GM06990 (cell line): ENCODE data around the gene GRAMD1C.
A peak's percentile ranks its signal among the peaks of the same experiment; 100 is the strongest.

Source experiments
- DNase-seq: peaks from one replicate; pipeline ENCODE4 v3.0.0-alpha.2; 2011; ENCODE audit not compliant: insufficient read length; ENCODE audit errors: extremely low read depth
- H3K27me3 ChIP-seq: replicated peaks from 2 replicates; pipeline ENCODE4 v1.6.0; 2011; ENCODE audit warnings: low read length; ENCODE audit not compliant: control insufficient read depth, insufficient read depth
- H3K36me3 ChIP-seq: 2 replicates; pipeline ENCODE4 v1.5.1; 2011; ENCODE audit warnings: low read length; ENCODE audit not compliant: control insufficient read depth, insufficient read depth
- H3K4me3 ChIP-seq: replicated peaks from 2 replicates; pipeline ENCODE4 v1.5.1; 2011; ENCODE audit warnings: low read depth, mild to moderate bottlenecking, control low read depth, low read length
- TF ChIP-seq, protein P1 (sequence below): IDR thresholded peaks from 2 replicates; pipeline ENCODE4 v1.5.1; 2011; ENCODE audit warnings: low read length, control low read depth, mild to moderate bottlenecking, inconsistent platforms; ENCODE audit not compliant: insufficient read depth, poor library complexity, severe bottlenecking

The GRAMD1C gene

GRCh38 chr3:113927556-113927955 is 89.0 kb downstream of the GRAMD1C start:
- no peak for DNase-seq
- TF ChIP-seq, protein P1, sequence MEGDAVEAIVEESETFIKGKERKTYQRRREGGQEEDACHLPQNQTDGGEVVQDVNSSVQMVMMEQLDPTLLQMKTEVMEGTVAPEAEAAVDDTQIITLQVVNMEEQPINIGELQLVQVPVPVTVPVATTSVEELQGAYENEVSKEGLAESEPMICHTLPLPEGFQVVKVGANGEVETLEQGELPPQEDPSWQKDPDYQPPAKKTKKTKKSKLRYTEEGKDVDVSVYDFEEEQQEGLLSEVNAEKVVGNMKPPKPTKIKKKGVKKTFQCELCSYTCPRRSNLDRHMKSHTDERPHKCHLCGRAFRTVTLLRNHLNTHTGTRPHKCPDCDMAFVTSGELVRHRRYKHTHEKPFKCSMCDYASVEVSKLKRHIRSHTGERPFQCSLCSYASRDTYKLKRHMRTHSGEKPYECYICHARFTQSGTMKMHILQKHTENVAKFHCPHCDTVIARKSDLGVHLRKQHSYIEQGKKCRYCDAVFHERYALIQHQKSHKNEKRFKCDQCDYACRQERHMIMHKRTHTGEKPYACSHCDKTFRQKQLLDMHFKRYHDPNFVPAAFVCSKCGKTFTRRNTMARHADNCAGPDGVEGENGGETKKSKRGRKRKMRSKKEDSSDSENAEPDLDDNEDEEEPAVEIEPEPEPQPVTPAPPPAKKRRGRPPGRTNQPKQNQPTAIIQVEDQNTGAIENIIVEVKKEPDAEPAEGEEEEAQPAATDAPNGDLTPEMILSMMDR: no peak
- H3K27me3 ChIP-seq: no peaks in the 10 kb centered on the region
- H3K36me3 ChIP-seq: no peaks in the 10 kb centered on the region
- no peak overlapping the region for H3K4me3 ChIP-seq

GRCh38 chr3:113946831-113947230 is 108.2 kb downstream of the GRAMD1C start:
- H3K36me3 ChIP-seq: no peaks in the 10 kb centered on the region
- TF ChIP-seq, protein P1: no peak
- no peaks in the 10 kb centered on the region; the same call in 1 of the 2 replicates for H3K27me3 ChIP-seq
- DNase-seq: no peak
- H3K4me3 ChIP-seq: peak overlapping the region; percentile 84

DNA sequence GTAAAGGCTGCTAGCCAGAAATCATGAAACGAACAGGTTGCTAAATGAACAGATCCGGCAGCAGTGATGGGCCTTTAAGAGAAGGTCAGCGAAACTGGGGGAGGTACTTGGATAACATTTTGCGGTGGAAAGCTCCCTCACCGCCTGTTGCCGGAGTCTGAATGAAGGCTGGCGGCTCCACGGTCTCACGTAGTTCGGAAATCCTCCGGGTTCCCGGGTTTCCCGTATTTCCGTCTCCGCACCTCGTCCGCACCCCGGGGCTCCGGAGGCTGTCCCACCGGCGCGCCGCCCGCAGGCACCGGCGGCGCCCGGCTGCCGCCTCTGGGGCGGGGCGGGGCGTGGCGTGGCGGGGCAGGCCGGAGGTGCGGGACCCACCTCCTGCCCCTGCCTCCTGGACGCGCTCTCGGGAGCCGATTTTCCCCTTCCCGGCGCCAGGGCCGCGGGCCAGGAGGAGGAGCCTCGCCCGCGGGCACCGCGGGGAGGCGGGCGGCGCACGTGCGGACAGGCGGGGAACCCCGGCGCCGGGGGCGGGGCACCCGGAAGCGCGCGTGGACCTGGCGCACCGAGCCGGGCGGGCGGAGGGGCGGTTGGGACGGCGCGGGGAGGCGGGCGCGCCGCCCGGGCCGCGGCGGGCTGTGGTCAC is 108.9 kb downstream of the GRAMD1C start, which contains the start of gene ZDHHC23:
TSS of gene ZDHHC23 (plus strand) at position 642 of the 643 bp plus-strand sequence. CDS start 790 bp downstream, outside the sequence.
- H3K36me3 ChIP-seq: no peaks in the 10 kb centered on the region
- TF ChIP-seq, protein P1: no peak
- DNase-seq: peak; percentile 67
- H3K27me3 ChIP-seq: no peaks in the 10 kb centered on the region; the same call in 1 of the 2 replicates
- H3K4me3 ChIP-seq: peak within 1 kb of the TSS; percentile 84

DNA sequence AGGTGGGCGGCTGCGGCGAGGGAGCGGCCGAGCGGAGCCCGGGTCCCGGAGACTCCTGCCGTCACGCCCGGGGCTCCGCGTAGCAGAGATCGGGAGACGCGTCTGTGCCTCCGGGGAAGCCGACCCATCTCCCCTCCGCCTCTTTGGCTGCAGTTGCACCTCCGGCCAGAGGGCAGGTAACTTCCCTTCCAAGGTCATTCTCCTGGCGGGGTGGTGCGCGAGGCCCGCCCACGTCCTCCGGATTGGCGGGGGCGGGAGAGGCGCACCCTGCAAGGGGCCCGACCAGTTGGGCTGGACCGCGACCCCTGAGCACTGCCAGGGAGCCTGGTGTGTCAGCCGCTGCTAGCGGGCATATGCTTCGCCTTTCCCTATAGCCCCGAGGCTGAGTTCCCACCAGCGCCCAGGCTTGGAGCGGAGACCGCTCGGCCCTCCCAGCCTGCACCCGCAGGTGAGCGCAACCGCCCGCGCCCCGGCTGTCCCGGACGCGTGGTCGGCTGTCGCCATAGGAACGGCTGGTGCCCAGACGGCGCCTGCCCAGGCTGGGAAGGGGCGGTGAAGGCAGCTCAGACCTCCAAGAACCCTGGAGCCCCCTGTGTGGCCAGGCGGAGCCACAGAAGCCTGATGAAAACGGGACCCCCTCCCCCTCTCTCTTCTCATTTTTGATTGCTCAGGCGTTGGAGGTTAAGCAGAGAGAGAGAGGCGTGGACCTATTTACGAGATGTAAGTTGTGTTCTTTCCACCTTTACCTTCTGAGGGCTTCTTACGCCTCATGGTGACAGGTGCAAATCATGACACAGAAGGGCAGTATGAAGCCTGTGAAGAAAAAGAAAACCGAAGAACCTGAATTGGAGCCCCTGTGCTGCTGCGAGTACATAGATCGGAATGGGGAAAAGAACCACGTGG is 109.7 kb downstream of the GRAMD1C start:
- peak overlapping the region; percentile 84 for H3K4me3 ChIP-seq
- H3K27me3 ChIP-seq: no peaks in the 10 kb centered on the region; the same call in 1 of the 2 replicates
- H3K36me3 ChIP-seq: no peaks in the 10 kb centered on the region
- peak; percentile 57 for DNase-seq
- TF ChIP-seq, protein P1: no peak

- Histone ChIP-seq H3K4me3 (no peak overlapping the region), H3K36me3 (no peaks in the 10 kb centered on the region), H3K27me3 (no peaks in the 10 kb centered on the region)
- TF ChIP-seq, protein P1: no peak
- no peak for DNase-seq
Measured at GRCh38 chr3:113952921-113953320, 114.3 kb downstream of the GRAMD1C start.
